Karpas-422 (cell line): Measurements from ENCODE around the gene PPP1R3F. TPM values are rescaled to one million over a fixed set of nuclear protein-coding genes. Genes with fewer than 3 reads are reported as not detected.

Experiments used
- DNase-seq: peaks from one replicate; pipeline ENCODE4 v3.0.0-alpha.2; 2015
- H2AFZ ChIP-seq: fragments of 200-600 bp; sonication (generic); 2 replicates; pipeline ENCODE4 v1.6.1; 2014; ENCODE audit warnings: antibody characterized with exemption, low read length, mixed read lengths
- H3K27ac ChIP-seq: fragments of 200-600 bp; sonication (generic); 2 replicates; pipeline ENCODE4 v1.5.1; 2014; ENCODE audit warnings: mild to moderate bottlenecking, low read length, moderate library complexity
- H3K27me3 ChIP-seq: fragments of 200-600 bp; sonication (generic); 2 replicates; pipeline ENCODE4 v1.6.1; 2014; ENCODE audit warnings: low read length, mixed read lengths
- H3K36me3 ChIP-seq: fragments of 200-600 bp; sonication (generic); 2 replicates; pipeline ENCODE4 v1.6.1; 2014; ENCODE audit warnings: low read length, mixed read lengths; ENCODE audit not compliant: insufficient read depth
- H3K4me1 ChIP-seq: fragments of 200-600 bp; sonication (generic); 2 replicates; pipeline ENCODE4 v1.6.1; 2014; ENCODE audit warnings: mild to moderate bottlenecking, low read length, mixed read lengths
- H3K4me2 ChIP-seq: fragments of 200-600 bp; sonication (generic); 2 replicates; pipeline ENCODE4 v1.6.1; 2014; ENCODE audit warnings: low read length, low read depth, mild to moderate bottlenecking; ENCODE audit not compliant: poor library complexity, severe bottlenecking
- H3K4me3 ChIP-seq: fragments of 200-600 bp; sonication (generic); 2 replicates; pipeline ENCODE4 v1.5.1; 2014; ENCODE audit warnings: mild to moderate bottlenecking, antibody characterized with exemption, low read length, mixed read lengths
- H3K79me2 ChIP-seq: fragments of 200-600 bp; sonication (generic); 2 replicates; pipeline ENCODE4 v1.6.1; 2014; ENCODE audit warnings: mild to moderate bottlenecking, low read length, mixed read lengths
- H3K9ac ChIP-seq: fragments of 200-600 bp; sonication (generic); 2 replicates; pipeline ENCODE4 v1.6.0; 2014; ENCODE audit warnings: low read length
- H3K9me2 ChIP-seq: fragments of 200-600 bp; sonication (generic), shearing (Covaris generic); replicated peaks from 2 replicates; pipeline ENCODE4 v1.6.0; 2014; ENCODE audit warnings: mild to moderate bottlenecking, low read length, moderate library complexity; ENCODE audit not compliant: insufficient read depth
- H3K9me3 ChIP-seq: fragments of 300-700, 200-600 bp; sonication (generic); 2 replicates; pipeline ENCODE4 v1.6.1; 2014; ENCODE audit warnings: low read length, mixed read lengths
- H4K20me1 ChIP-seq: fragments of 200-600 bp; sonication (generic); 2 replicates; pipeline ENCODE4 v1.6.1; 2014; ENCODE audit warnings: mild to moderate bottlenecking, antibody characterized with exemption, low read length, low read depth; ENCODE audit not compliant: insufficient read depth
- total RNA-seq: library from RNA; depleted of rRNA; stranded (reverse); fragments of >200 nt; shearing (Covaris generic); gene quantifications from 2 replicates; pipeline ENCODE4 v1.2.3, GENCODE V29; 2014; ENCODE audit warnings: low replicate concordance

PPP1R3F gene
- total RNA-seq, 1 experiment from 2014 or later = 0.19 TPM

DNA sequence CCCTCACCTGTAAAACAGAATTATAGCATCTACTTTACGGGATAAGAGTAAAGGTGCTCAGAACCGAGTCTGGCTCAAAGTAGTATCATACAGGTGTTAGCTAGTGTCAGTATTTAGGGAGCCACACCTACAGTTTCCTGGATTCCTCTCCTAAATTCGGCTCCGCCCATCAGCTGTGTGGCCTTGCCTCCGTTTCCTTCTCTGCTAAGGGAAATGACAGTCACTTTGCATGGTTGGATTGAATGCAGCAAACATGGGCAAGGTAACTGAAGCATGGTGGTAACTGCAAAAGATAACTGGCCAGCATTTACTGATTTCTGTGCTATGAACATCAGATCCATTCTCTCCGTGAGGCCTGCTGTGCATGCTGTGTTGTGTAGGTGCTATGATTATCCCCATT is 2.8 kb downstream of the PPP1R3F start:
- H3K4me2 ChIP-seq = no peak overlapping the region
- H4K20me1 ChIP-seq = no peaks in the 10 kb centered on the region
- no peak overlapping the region for H3K27ac ChIP-seq
- no peaks in the 10 kb centered on the region for H3K79me2 ChIP-seq
- no peaks in the 10 kb centered on the region for H3K9me2 ChIP-seq
- H3K9me3 ChIP-seq = no peaks in the 10 kb centered on the region
- H2AFZ ChIP-seq = no peak overlapping the region
- no peak for DNase-seq
- H3K4me1 ChIP-seq = peaks cover 22% of the 10 kb centered on the region
- H3K27me3 ChIP-seq = no peaks in the 10 kb centered on the region
- H3K36me3 ChIP-seq = no peaks in the 10 kb centered on the region
- H3K4me3 ChIP-seq = no peak overlapping the region
- no peak overlapping the region for H3K9ac ChIP-seq

DNA sequence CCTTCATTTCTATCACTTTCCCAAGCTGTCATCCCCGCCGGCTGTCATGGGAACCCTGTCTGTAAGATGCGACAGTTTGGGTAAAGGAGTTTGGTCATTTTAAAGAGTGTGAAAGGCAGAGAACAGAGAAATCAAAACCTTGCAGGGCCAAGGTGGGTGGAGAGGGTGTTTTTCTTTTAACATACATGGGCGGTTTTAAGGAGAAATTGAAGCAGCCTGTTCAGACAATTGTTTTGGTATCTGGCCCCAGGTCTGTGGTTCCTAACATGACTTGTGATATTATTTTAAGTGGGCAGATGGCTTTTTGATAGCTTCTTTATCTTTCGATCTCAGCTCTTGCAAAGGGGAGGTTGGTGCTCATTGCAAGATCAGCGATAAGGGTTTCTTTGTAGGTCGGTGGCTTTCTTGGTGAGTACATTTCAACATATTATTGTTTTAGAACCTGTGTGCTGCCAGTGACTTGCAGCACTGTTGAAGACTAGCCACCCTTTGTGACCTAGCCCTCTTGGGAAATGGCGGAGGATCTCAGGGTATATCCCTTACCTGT is 3.7 kb downstream of the PPP1R3F start:
- Histone ChIP-seq H3K9me3 (no peaks in the 10 kb centered on the region), H3K4me2 (no peak overlapping the region), H3K4me1 (peaks cover 19% of the 10 kb centered on the region), H3K9ac (no peak overlapping the region), H3K36me3 (no peaks in the 10 kb centered on the region), H2AFZ (no peak overlapping the region), H3K79me2 (no peaks in the 10 kb centered on the region), H4K20me1 (no peaks in the 10 kb centered on the region), H3K9me2 (no peaks in the 10 kb centered on the region), H3K27me3 (no peaks in the 10 kb centered on the region), H3K27ac (no peak overlapping the region), H3K4me3 (no peak overlapping the region)
- DNase-seq = no peak

DNA sequence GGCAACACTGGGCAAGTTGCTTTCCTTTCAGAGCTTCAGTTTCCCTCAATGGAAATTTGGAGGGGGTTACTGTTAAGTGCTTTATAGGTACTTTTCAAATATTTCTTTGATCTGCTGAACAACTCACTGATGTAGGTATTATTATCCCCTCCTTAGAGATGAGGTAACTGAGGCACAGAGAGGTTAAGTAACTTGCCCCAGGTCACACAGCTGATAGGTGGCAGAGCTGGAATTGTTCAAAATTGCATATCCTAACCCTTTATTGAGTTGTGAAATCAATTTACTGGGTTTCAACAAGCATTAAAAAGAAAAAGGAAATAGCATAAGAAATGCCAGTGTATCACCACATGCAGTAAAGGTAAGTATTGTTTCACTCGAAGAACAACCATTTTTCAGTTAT is 6.6 kb downstream of the PPP1R3F start:
- H4K20me1 ChIP-seq = no peaks in the 10 kb centered on the region
- DNase-seq = no peak
- H2AFZ ChIP-seq = no peak overlapping the region
- no peaks in the 10 kb centered on the region for H3K36me3 ChIP-seq
- no peaks in the 10 kb centered on the region for H3K9me2 ChIP-seq
- H3K4me1 ChIP-seq = peaks cover 4% of the 10 kb centered on the region; the same call in 1 of the 2 replicates
- H3K27me3 ChIP-seq = no peaks in the 10 kb centered on the region
- no peaks in the 10 kb centered on the region for H3K79me2 ChIP-seq
- H3K9ac ChIP-seq = no peak overlapping the region
- no peak overlapping the region for H3K27ac ChIP-seq
- H3K9me3 ChIP-seq = no peaks in the 10 kb centered on the region
- H3K4me2 ChIP-seq = no peak overlapping the region
- no peak overlapping the region for H3K4me3 ChIP-seq

DNA sequence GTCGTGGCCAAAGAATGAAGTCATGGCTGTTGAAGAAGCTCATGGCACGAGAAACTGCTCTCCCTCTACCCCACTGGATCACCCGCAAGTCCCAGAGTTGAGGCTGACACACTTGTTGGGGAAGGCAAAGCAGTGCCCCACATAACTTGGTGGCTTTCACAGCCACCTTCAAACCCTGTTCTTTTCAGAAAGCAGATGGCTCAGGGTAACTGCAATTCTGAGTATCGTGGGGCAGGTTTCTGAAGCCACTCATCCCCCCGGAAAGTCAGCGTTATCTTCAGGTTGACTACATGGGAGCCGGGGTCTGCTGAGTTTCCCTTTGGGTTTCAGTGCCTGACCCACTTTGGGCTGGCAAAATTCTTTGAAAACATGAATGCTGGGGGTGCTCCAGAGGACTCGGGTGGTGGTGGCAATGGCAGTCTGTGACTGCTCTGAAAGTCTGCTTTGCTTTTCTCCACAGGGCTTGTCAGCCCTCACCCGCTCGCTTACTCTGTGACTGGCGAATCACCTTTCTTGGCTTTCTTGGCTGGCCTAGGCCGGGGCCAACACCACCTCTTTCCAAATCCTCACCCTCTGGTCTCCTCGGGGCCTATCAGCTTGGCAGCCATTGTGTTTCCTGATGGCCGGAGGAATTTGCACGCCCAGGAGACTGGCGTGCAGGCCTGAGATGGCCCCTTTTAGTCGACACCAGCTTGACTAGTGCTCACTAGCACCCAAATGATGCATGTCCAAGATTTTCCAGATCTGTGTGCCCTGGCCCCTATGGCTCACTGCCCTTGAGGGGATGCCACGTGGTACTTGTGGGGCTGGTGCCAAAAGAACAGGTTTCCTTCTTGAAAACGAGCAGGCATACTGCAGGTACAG is 7.3 kb downstream of the PPP1R3F start:
- peak; percentile 34 for DNase-seq
- Histone ChIP-seq H3K9ac (no peak overlapping the region), H3K4me2 (no peak overlapping the region), H3K4me3 (no peak overlapping the region), H3K9me2 (no peaks in the 10 kb centered on the region), H4K20me1 (no peaks in the 10 kb centered on the region), H3K79me2 (no peaks in the 10 kb centered on the region), H3K27ac (no peak overlapping the region), H3K36me3 (no peaks in the 10 kb centered on the region), H3K9me3 (no peaks in the 10 kb centered on the region), H3K27me3 (no peaks in the 10 kb centered on the region), H2AFZ (no peak overlapping the region), H3K4me1 (no peaks in the 10 kb centered on the region)

DNA sequence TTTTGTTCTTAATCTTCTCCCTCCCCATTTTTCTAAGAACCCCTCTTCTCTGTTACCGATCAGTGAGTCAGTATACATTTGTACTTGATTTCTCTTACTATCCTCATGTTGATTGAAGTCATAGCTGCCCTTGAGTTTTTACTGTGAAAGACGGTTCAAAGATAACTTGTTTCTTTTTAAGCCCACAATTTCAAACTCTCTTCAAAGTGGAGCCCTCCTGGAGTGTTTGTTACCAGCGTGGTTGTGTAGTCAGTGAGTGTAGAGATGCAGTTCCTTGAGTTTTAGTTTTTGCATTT is 7.9 kb downstream of the PPP1R3F start:
- Histone ChIP-seq H4K20me1 (no peaks in the 10 kb centered on the region), H3K27me3 (no peaks in the 10 kb centered on the region), H3K9ac (no peak overlapping the region), H3K79me2 (no peaks in the 10 kb centered on the region), H3K27ac (no peak overlapping the region), H3K4me1 (no peaks in the 10 kb centered on the region), H3K9me3 (no peaks in the 10 kb centered on the region), H3K9me2 (no peaks in the 10 kb centered on the region), H3K4me2 (no peak overlapping the region), H3K4me3 (no peak overlapping the region), H2AFZ (no peak overlapping the region), H3K36me3 (no peaks in the 10 kb centered on the region)
- DNase-seq = peak; percentile 37

DNA sequence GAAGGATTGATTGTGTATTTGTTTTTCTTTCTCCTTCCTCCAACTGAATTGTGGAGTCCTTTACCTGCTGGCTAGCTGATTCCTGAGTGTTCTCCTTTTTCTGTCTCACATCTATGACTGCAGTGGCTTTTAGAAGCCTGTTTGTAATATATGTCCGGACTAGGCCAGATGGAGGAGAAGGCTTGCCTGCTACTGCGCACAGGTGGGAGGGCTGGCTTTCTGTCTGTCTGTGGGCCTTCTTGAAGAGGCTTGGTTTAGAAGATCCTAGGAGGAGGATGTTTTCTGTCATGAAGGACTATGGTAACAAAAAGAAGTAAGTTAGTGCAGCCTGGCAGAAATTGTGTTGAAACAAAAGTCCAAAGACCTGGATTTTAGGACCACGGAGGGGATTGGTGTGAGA is 8.5 kb downstream of the PPP1R3F start:
- Histone ChIP-seq H3K4me3 (no peak overlapping the region), H3K9ac (no peak overlapping the region), H3K27me3 (no peaks in the 10 kb centered on the region), H4K20me1 (no peaks in the 10 kb centered on the region), H3K36me3 (no peaks in the 10 kb centered on the region), H3K4me2 (no peak overlapping the region), H3K4me1 (no peaks in the 10 kb centered on the region), H3K79me2 (no peaks in the 10 kb centered on the region), H3K9me3 (no peaks in the 10 kb centered on the region), H3K9me2 (no peaks in the 10 kb centered on the region), H2AFZ (no peak overlapping the region), H3K27ac (no peak overlapping the region)
- DNase-seq = peak; percentile 9

DNA sequence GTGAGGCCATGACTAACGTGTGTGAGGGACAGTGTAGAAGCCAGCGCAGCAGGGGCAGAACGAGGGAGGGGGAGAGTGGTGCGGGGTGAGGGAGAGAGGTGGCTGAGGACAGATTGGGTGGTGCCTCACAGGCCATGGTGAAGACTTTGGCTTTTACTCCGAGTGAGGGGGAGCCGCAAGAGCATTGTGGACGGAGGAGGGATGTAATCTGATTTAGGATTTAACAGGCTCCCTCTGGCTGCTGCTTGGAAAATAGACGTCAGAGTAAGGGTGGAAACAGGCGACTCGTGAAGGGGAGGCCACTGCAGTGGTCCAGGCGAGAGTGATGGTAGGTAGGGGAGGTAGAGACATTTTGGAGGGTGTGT is 13.0 kb downstream of the PPP1R3F start:
- Histone ChIP-seq H3K4me3 (no peak overlapping the region), H3K4me1 (no peaks in the 10 kb centered on the region), H3K9ac (no peak overlapping the region), H2AFZ (no peak overlapping the region), H3K9me2 (no peaks in the 10 kb centered on the region), H3K27me3 (no peaks in the 10 kb centered on the region), H3K79me2 (no peaks in the 10 kb centered on the region), H3K27ac (no peak overlapping the region), H3K4me2 (no peak overlapping the region), H3K9me3 (no peaks in the 10 kb centered on the region), H3K36me3 (no peaks in the 10 kb centered on the region), H4K20me1 (no peaks in the 10 kb centered on the region)
- no peak for DNase-seq

DNA sequence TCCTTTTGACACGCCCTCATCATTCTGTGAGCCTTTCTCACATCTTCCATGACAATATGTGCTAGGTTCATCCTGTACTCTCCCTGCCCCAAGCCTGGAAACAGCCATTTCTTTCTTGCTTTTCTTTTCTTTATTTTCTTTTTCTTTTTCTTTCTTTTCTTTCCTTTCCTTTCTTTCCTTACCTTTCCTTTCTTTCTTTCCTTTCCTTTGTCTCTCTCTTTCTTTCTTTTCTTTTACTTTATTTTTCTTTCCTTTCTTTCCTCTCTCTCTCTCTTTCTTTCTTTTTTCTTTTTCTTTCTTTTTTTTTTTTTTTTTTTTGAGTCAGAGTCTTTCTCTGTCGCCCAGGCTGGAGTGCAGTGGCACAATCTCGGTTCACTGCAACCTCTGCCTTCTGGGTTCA is 14.6 kb downstream of the PPP1R3F start:
- Histone ChIP-seq H3K27me3 (no peaks in the 10 kb centered on the region), H2AFZ (no peak overlapping the region), H4K20me1 (no peaks in the 10 kb centered on the region), H3K4me2 (no peak overlapping the region), H3K4me1 (no peaks in the 10 kb centered on the region), H3K36me3 (no peaks in the 10 kb centered on the region), H3K9ac (no peak overlapping the region), H3K79me2 (no peaks in the 10 kb centered on the region), H3K9me2 (no peaks in the 10 kb centered on the region), H3K9me3 (no peaks in the 10 kb centered on the region), H3K27ac (no peak overlapping the region), H3K4me3 (no peak overlapping the region)
- no peak for DNase-seq
